ENCODE data around the gene STK17B. TPM values are rescaled to one million over a fixed set of nuclear protein-coding genes. Genes with fewer than 3 reads are reported as not detected.

STK17B gene
- total RNA-seq, 1 donor = 139 TPM

DNA sequence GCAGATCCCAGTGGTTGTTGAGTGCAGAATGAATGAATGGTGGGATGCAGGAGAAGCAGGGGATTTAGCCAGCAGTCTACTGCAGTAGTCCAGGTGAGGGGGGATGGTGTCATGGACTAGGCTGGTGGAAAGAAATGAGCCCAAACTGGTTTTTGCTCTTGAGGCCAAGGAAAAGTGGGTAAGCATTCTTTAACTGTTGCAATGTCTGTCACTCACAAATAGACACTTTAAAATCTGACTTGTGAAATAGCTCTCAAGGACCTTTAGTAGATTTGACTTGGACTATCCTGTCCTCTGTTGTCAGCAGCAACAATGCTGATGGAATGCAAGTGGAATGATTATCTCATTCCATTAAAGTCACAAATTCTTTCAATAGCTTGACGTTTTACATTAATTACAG lies 37.5 kb upstream of the STK17B start:
- no peak overlapping the region for H2AFZ ChIP-seq (ENCODE audit: low read length)
- no peaks in the 10 kb centered on the region for H3K9me3 ChIP-seq (ENCODE audit: low read depth, low read length)
- H3K4me3 ChIP-seq (ENCODE audit: insufficient read depth, low read length) = no peak overlapping the region
- peak; percentile 54 for DNase-seq (ENCODE audit: insufficient read length, low spot score, missing footprints)
- H3K36me3 ChIP-seq (ENCODE audit: insufficient read depth, low read length) = no peaks in the 10 kb centered on the region
- H3K27ac ChIP-seq (ENCODE audit: low read depth, low read length) = no peak overlapping the region
- no peaks in the 10 kb centered on the region for H4K20me1 ChIP-seq (ENCODE audit: insufficient read depth, low read length)
- no peaks in the 10 kb centered on the region for H3K27me3 ChIP-seq (ENCODE audit: insufficient read depth, low read length)
- H3K4me2 ChIP-seq (ENCODE audit: insufficient read depth, low read length) = no peak overlapping the region
- TF ChIP-seq, protein P1, sequence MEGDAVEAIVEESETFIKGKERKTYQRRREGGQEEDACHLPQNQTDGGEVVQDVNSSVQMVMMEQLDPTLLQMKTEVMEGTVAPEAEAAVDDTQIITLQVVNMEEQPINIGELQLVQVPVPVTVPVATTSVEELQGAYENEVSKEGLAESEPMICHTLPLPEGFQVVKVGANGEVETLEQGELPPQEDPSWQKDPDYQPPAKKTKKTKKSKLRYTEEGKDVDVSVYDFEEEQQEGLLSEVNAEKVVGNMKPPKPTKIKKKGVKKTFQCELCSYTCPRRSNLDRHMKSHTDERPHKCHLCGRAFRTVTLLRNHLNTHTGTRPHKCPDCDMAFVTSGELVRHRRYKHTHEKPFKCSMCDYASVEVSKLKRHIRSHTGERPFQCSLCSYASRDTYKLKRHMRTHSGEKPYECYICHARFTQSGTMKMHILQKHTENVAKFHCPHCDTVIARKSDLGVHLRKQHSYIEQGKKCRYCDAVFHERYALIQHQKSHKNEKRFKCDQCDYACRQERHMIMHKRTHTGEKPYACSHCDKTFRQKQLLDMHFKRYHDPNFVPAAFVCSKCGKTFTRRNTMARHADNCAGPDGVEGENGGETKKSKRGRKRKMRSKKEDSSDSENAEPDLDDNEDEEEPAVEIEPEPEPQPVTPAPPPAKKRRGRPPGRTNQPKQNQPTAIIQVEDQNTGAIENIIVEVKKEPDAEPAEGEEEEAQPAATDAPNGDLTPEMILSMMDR (IDR thresholded peaks at IDR 0.05; ENCODE audit: extremely low read depth, low read depth, low read length) = no peak
- peaks cover 12% of the 10 kb centered on the region for H3K4me1 ChIP-seq (ENCODE audit: insufficient read depth, low read length)
- no peaks in the 10 kb centered on the region for H3K79me2 ChIP-seq (ENCODE audit: insufficient read depth, low read length)

DNA sequence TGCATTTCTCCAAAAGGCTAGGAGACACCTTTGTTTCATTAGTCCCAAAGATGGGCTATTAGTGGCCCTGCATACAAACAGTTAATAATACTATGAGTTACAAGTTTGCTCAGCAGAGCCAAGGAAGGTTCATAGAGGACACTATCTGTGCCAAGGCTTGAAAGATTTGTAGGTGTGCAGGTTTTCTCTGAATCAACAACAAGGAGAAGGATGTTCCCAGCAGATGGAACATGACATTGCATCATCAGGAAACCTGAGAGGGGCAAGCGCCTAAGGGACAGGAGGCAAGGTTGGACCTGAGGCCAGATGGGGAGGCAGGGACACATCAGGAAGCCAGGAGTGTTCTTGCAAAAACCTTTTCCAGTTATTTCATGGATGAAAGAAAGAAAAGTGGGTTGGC lies 35.4 kb upstream of the STK17B start:
- Histone ChIP-seq H3K27me3 (ENCODE audit: insufficient read depth, low read length) (no peaks in the 10 kb centered on the region), H3K27ac (ENCODE audit: low read depth, low read length) (no peak overlapping the region), H3K9me3 (ENCODE audit: low read depth, low read length) (no peaks in the 10 kb centered on the region), H3K4me2 (ENCODE audit: insufficient read depth, low read length) (no peak overlapping the region), H3K36me3 (ENCODE audit: insufficient read depth, low read length) (no peaks in the 10 kb centered on the region), H3K4me1 (ENCODE audit: insufficient read depth, low read length) (peaks cover 12% of the 10 kb centered on the region), H3K4me3 (ENCODE audit: insufficient read depth, low read length) (no peak overlapping the region), H2AFZ (ENCODE audit: low read length) (no peak overlapping the region), H4K20me1 (ENCODE audit: insufficient read depth, low read length) (no peaks in the 10 kb centered on the region), H3K79me2 (ENCODE audit: insufficient read depth, low read length) (no peaks in the 10 kb centered on the region)
- TF ChIP-seq, protein P1 (IDR thresholded peaks at IDR 0.05; ENCODE audit: extremely low read depth, low read depth, low read length) = no peak
- no peak for DNase-seq (ENCODE audit: insufficient read length, low spot score, missing footprints)

DNA sequence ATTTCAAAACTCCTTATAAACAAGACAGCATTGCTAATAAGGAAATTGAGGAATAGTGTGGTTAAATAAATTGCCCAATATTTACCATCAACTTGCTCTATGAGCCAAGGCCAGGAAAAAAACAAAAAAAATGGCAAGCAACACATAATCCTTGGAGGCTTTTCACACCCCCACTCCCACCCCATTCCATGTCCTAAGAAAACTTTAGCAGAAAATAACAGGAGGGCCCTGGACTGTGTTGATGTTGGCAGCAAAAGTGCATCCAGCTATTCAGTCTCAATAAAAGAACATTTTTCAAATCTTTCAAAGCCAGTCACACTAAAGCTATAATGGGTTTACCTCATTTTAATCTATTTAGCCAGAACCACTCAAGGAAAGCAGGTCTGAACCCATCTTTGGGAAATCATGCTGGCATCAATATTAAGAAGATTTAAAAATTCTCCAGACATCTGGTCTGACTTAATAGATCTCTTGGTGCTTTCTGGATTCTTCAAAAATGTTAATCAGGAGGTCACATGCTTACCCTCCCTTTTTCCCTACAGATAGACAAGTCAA lies 34.6 kb upstream of the STK17B start:
- Histone ChIP-seq H3K4me1 (ENCODE audit: insufficient read depth, low read length) (peaks cover 6% of the 10 kb centered on the region), H3K27me3 (ENCODE audit: insufficient read depth, low read length) (no peaks in the 10 kb centered on the region), H3K4me2 (ENCODE audit: insufficient read depth, low read length) (no peak overlapping the region), H3K36me3 (ENCODE audit: insufficient read depth, low read length) (peaks cover 2% of the 10 kb centered on the region), H2AFZ (ENCODE audit: low read length) (no peak overlapping the region), H4K20me1 (ENCODE audit: insufficient read depth, low read length) (no peaks in the 10 kb centered on the region), H3K79me2 (ENCODE audit: insufficient read depth, low read length) (no peaks in the 10 kb centered on the region), H3K9me3 (ENCODE audit: low read depth, low read length) (no peaks in the 10 kb centered on the region), H3K27ac (ENCODE audit: low read depth, low read length) (no peak overlapping the region), H3K4me3 (ENCODE audit: insufficient read depth, low read length) (no peak overlapping the region)
- TF ChIP-seq, protein P1 (IDR thresholded peaks at IDR 0.05; ENCODE audit: extremely low read depth, low read depth, low read length) = no peak
- no peak for DNase-seq (ENCODE audit: insufficient read length, low spot score, missing footprints)

DNA sequence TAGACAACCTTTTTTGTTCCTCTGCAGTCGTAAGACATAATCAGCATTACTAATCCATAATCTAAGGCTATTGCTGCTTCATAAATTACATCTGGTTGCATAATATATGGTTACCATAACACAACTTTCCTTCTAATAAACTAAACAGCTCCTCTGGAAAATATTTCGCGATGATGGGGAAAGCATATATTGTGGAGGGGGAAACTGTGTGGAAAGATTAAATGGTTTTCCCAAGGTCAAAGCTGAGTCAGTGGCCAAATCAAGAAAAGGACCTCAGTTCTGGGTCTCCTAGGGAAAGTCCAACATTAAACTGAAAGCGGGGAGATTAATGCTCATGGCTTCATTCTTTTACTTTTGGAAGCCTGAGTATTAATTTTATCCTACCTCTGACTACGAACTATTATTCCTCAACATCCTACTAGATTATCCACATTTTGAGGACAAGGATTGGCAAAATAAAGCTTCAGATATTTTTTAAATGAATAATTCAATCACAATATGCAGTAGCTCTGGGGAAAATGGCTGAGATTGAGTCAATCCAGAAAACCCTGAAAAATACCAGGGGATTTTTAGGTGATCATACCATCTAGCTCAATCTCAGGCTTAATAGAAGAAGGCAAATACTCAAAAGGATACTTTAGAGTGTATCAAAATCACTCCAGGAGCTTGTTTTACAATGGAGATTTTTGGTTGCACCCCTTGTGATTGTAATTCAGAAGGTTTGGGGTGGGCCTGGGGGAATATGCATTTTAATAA lies 33.8 kb upstream of the STK17B start:
- Histone ChIP-seq H3K27me3 (ENCODE audit: insufficient read depth, low read length) (no peaks in the 10 kb centered on the region), H4K20me1 (ENCODE audit: insufficient read depth, low read length) (no peaks in the 10 kb centered on the region), H3K4me1 (ENCODE audit: insufficient read depth, low read length) (peaks cover 4% of the 10 kb centered on the region), H3K9me3 (ENCODE audit: low read depth, low read length) (no peaks in the 10 kb centered on the region), H3K36me3 (ENCODE audit: insufficient read depth, low read length) (peaks cover 5% of the 10 kb centered on the region), H2AFZ (ENCODE audit: low read length) (no peak overlapping the region), H3K79me2 (ENCODE audit: insufficient read depth, low read length) (no peaks in the 10 kb centered on the region), H3K4me2 (ENCODE audit: insufficient read depth, low read length) (no peak overlapping the region), H3K27ac (ENCODE audit: low read depth, low read length) (no peak overlapping the region), H3K4me3 (ENCODE audit: insufficient read depth, low read length) (no peak overlapping the region)
- TF ChIP-seq, protein P1 (IDR thresholded peaks at IDR 0.05; ENCODE audit: extremely low read depth, low read depth, low read length) = no peak
- DNase-seq (ENCODE audit: insufficient read length, low spot score, missing footprints) = no peak

Data from osteoblast (primary cell).